ENCODE results near the gene NTNG1. TPM values are rescaled to one million over a fixed set of nuclear protein-coding genes. Genes with fewer than 3 reads are reported as not detected.

The NTNG1 gene
- total RNA-seq, 1 donor from 2014 or later, result 9.6 TPM

GRCh38 chr1:107342768-107343167 lies 201.9 kb downstream of the NTNG1 start:
- intact Hi-C loops (cut with DNase I), result no loop called here
- no peak overlapping the region for H3K27ac ChIP-seq
- ATAC-seq, result no peak
- no peak overlapping the region for H3K4me3 ChIP-seq
- DNase-seq, result no peak
- no peaks in the 10 kb centered on the region for H3K9me3 ChIP-seq
- H3K4me1 ChIP-seq, result no peaks in the 10 kb centered on the region
- no peaks in the 10 kb centered on the region for H3K27me3 ChIP-seq (ENCODE audit: low read depth)
- no peaks in the 10 kb centered on the region for H3K36me3 ChIP-seq
- no peak for TF ChIP-seq CTCF (IDR thresholded peaks at IDR 0.05)

GRCh38 chr1:107343601-107344000 lies 202.8 kb downstream of the NTNG1 start:
- Histone ChIP-seq H3K27me3 (ENCODE audit: low read depth) (no peaks in the 10 kb centered on the region), H3K9me3 (no peaks in the 10 kb centered on the region), H3K4me1 (no peaks in the 10 kb centered on the region), H3K27ac (no peak overlapping the region), H3K4me3 (no peak overlapping the region), H3K36me3 (no peaks in the 10 kb centered on the region)
- no peak for DNase-seq
- TF ChIP-seq CTCF (IDR thresholded peaks at IDR 0.05), result no peak
- intact Hi-C loops (cut with DNase I), result no loop called here
- ATAC-seq, result no peak

- H3K4me3 ChIP-seq, result no peak overlapping the region
- no peak for DNase-seq
- intact Hi-C loops (cut with DNase I), result no loop called here
- H3K9me3 ChIP-seq, result no peaks in the 10 kb centered on the region
- H3K27ac ChIP-seq, result no peak overlapping the region
- H3K4me1 ChIP-seq, result no peaks in the 10 kb centered on the region
- no peaks in the 10 kb centered on the region for H3K27me3 ChIP-seq (ENCODE audit: low read depth)
- no peak for ATAC-seq
- no peaks in the 10 kb centered on the region for H3K36me3 ChIP-seq
- no peak for TF ChIP-seq CTCF (IDR thresholded peaks at IDR 0.05)
These were observed 203.5 kb downstream of the NTNG1 start for GRCh38 chr1:107344268-107344760.

GRCh38 chr1:107344836-107345235 lies 204.0 kb downstream of the NTNG1 start:
- H3K27ac ChIP-seq, result no peak overlapping the region
- no peak for ATAC-seq
- no peak for TF ChIP-seq CTCF (IDR thresholded peaks at IDR 0.05)
- no peaks in the 10 kb centered on the region for H3K4me1 ChIP-seq
- intact Hi-C loops (cut with DNase I), result no loop called here
- DNase-seq, result no peak
- no peaks in the 10 kb centered on the region for H3K9me3 ChIP-seq
- no peaks in the 10 kb centered on the region for H3K36me3 ChIP-seq
- H3K4me3 ChIP-seq, result no peak overlapping the region
- H3K27me3 ChIP-seq (ENCODE audit: low read depth), result no peaks in the 10 kb centered on the region

- no peak for ATAC-seq
- no peak overlapping the region for H3K27ac ChIP-seq
- no peak overlapping the region for H3K4me3 ChIP-seq
- TF ChIP-seq CTCF (IDR thresholded peaks at IDR 0.05), result no peak
- H3K9me3 ChIP-seq, result no peaks in the 10 kb centered on the region
- DNase-seq, result no peak
- H3K36me3 ChIP-seq, result no peaks in the 10 kb centered on the region
- H3K4me1 ChIP-seq, result no peaks in the 10 kb centered on the region
- intact Hi-C loops (cut with DNase I), result no loop called here
- H3K27me3 ChIP-seq (ENCODE audit: low read depth), result no peaks in the 10 kb centered on the region
These were observed 212.0 kb downstream of the NTNG1 start for GRCh38 chr1:107352850-107353249.

- DNase-seq (no peak), ATAC-seq (no peak)
- intact Hi-C loops (cut with DNase I), result no loop called here
- H3K27ac ChIP-seq, result no peak overlapping the region
- H3K4me1 ChIP-seq, result no peaks in the 10 kb centered on the region
- H3K27me3 ChIP-seq (ENCODE audit: low read depth), result no peaks in the 10 kb centered on the region
- TF ChIP-seq CTCF (IDR thresholded peaks at IDR 0.05), result no peak
- H3K36me3 ChIP-seq, result no peaks in the 10 kb centered on the region
- no peaks in the 10 kb centered on the region for H3K9me3 ChIP-seq
- H3K4me3 ChIP-seq, result no peak overlapping the region
These were observed 216.5 kb downstream of the NTNG1 start for GRCh38 chr1:107357376-107357775.
